ENCODE results near the gene MERTK.

- TF ChIP-seq ESRRA (CRISPR knock-in tag; IDR thresholded peaks at IDR 0.05; ENCODE audit: low read depth) (no peak), ZBED4 (CRISPR knock-in tag; IDR thresholded peaks at IDR 0.05; ENCODE audit: borderline replicate concordance) (no peak), TOE1 (CRISPR knock-in tag; IDR thresholded peaks at IDR 0.05) (no peak), EZH2 (conservative IDR thresholded peaks at IDR 0.05; ENCODE audit: low read depth, low read length) (no peak), ZNF451 (CRISPR knock-in tag; IDR thresholded peaks at IDR 0.05) (no peak), MYPOP (CRISPR knock-in tag; IDR thresholded peaks at IDR 0.05) (no peak), IRX3 (CRISPR knock-in tag; IDR thresholded peaks at IDR 0.05; ENCODE audit: borderline replicate concordance, low read depth) (no peak), CEBPG (CRISPR knock-in tag; IDR thresholded peaks at IDR 0.05) (no peak), POLR2AphosphoS5 (IDR thresholded peaks at IDR 0.05; ENCODE audit: low read depth, low read length) (no peak), ELF4 (CRISPR knock-in tag; IDR thresholded peaks at IDR 0.05; ENCODE audit: borderline replicate concordance) (no peak), GABPB1 (CRISPR knock-in tag; IDR thresholded peaks at IDR 0.05) (no peak), CEBPB (IDR thresholded peaks at IDR 0.05; ENCODE audit: borderline replicate concordance, low read depth, low read length) (no peak), HNF4G (IDR thresholded peaks at IDR 0.05; ENCODE audit: borderline replicate concordance, low read depth, low read length) (no peak), HNF4G (CRISPR knock-in tag; IDR thresholded peaks at IDR 0.05; ENCODE audit: borderline replicate concordance, low read depth) (no peak), EED (CRISPR knock-in tag; IDR thresholded peaks at IDR 0.05) (no peak)
These were observed 66.7 kb downstream of the MERTK start for GRCh38 chr2:111965062-111965461.
